AG04449 (cell line): ENCODE results near the gene SDK1.

ENCODE experiments used
- CTCF ChIA-PET: fragments of 350-600 bp; formaldehyde crosslinking; extraction: SDS; loops from one replicate; lab custom pipeline; 2021; ENCODE audit warnings: antibody characterized with exemption; lab: Yijun Ruan, JAX
- POLR2A ChIA-PET: fragments of 400-600, 350-600 bp; formaldehyde crosslinking; extraction: SDS; loops from one replicate; lab custom pipeline; 2020; ENCODE audit warnings: antibody characterized with exemption, inconsistent platforms; lab: Yijun Ruan, JAX
- DNase-seq: peaks from one replicate; pipeline ENCODE4 v3.0.0-alpha.2; 2010; ENCODE audit warnings: low read depth, low spot score
- H3K4me3 ChIP-seq: 2 replicates; pipeline ENCODE4 v1.5.1; 2011; ENCODE audit warnings: low read depth, mild to moderate bottlenecking, control low read depth, low read length
- CTCF ChIP-seq: IDR thresholded peaks from one replicate; pipeline ENCODE4 v1.5.1; 2011; ENCODE audit warnings: mild to moderate bottlenecking, moderate library complexity, low read length, control low read depth, inconsistent platforms; ENCODE audit not compliant: insufficient read depth; ENCODE audit errors: missing control alignments

The SDK1 gene

GRCh38 chr7:3950249-3950648, 649.2 kb downstream of the SDK1 start:
- DNase-seq = no peak
- H3K4me3 ChIP-seq = no peak overlapping the region
- ChIA-PET POLR2A (no interaction called here), CTCF (no interaction called here)
- no peak for TF ChIP-seq CTCF

GRCh38 chr7:3951316-3952055, 650.4 kb downstream of the SDK1 start:
- ChIA-PET CTCF (no interaction called here), POLR2A (no interaction called here)
- no peak overlapping the region for H3K4me3 ChIP-seq
- TF ChIP-seq CTCF = no peak
- no peak for DNase-seq

GRCh38 chr7:3953133-3953532, 652.1 kb downstream of the SDK1 start:
- ChIA-PET CTCF (no interaction called here), POLR2A (no interaction called here)
- H3K4me3 ChIP-seq = no peak overlapping the region
- no peak for TF ChIP-seq CTCF
- DNase-seq = no peak

- DNase-seq = no peak
- H3K4me3 ChIP-seq = no peak overlapping the region
- TF ChIP-seq CTCF = no peak
- CTCF ChIA-PET = no interaction called here
- POLR2A ChIA-PET = no interaction called here
Measured at GRCh38 chr7:3953946-3954345, 652.9 kb downstream of the SDK1 start.

- no peak for TF ChIP-seq CTCF
- ChIA-PET CTCF (no interaction called here), POLR2A (no interaction called here)
- no peak overlapping the region for H3K4me3 ChIP-seq
- DNase-seq = no peak
Measured at GRCh38 chr7:3955026-3955425, 654.0 kb downstream of the SDK1 start.

GRCh38 chr7:3955751-3956696, 655.0 kb downstream of the SDK1 start:
- POLR2A ChIA-PET = no interaction called here
- H3K4me3 ChIP-seq = no peak overlapping the region
- DNase-seq = no peak
- CTCF ChIA-PET = no interaction called here
- no peak for TF ChIP-seq CTCF
